ENCODE measurements around the gene KSR1.

- TF ChIP-seq CTCF (conservative IDR thresholded peaks at IDR 0.05) = no peak
- no peak for TF ChIP-seq ZFX (IDR thresholded peaks at IDR 0.05)
Measured at GRCh38 chr17:27493088-27493487, 36.8 kb downstream of the KSR1 start.
